GM12801 (cell line): ENCODE results near the gene KHNYN.

Experiments
- CTCF ChIP-seq: IDR thresholded peaks from one replicate; pipeline ENCODE4 v1.5.1; 2011; ENCODE audit warnings: control low read depth; ENCODE audit not compliant: insufficient read length; ENCODE audit errors: extremely low read depth

Gene KHNYN

GRCh38 chr14:24442240-24443052 is 12.7 kb downstream of the KHNYN start, which contains the start of gene SDR39U1:
Gene SDR39U1, minus strand, starts transcription at chr14:24442776. Its CDS starts 7 bp downstream, at chr14:24442769.
- TF ChIP-seq CTCF = no peak

- TF ChIP-seq CTCF = no peak
These were observed 13.4 kb downstream of the KHNYN start for GRCh38 chr14:24443053-24443665.

- TF ChIP-seq CTCF = no peak
These were observed 27.2 kb downstream of the KHNYN start for GRCh38 chr14:24456980-24457379.

- no peak for TF ChIP-seq CTCF
These were observed 29.0 kb downstream of the KHNYN start for GRCh38 chr14:24458736-24459135.

- no peak for TF ChIP-seq CTCF
These were observed 29.6 kb downstream of the KHNYN start for GRCh38 chr14:24459331-24459730.

- TF ChIP-seq CTCF = no peak
These were observed 31.6 kb downstream of the KHNYN start for GRCh38 chr14:24461336-24461735.

GRCh38 chr14:24463017-24463883 is 33.5 kb downstream of the KHNYN start:
- no peak for TF ChIP-seq CTCF
